Hypothalamus (tissue), 51 donors: ENCODE data around the gene UBL4B.

ENCODE experiments used
- DNase-seq, 51 donors: peaks; one replicate each; lab custom pipeline; 2025; lab: John Stamatoyannopoulos, UW

The UBL4B gene

GRCh38 chr1:110084227-110085078 is 27.8 kb upstream of the UBL4B start:
- peak in 1 of 51 donors; percentile 18 for DNase-seq

GRCh38 chr1:110085671-110086070 is 26.6 kb upstream of the UBL4B start:
- DNase-seq: no peak

GRCh38 chr1:110086961-110087360 is 25.3 kb upstream of the UBL4B start:
- DNase-seq: no peak

GRCh38 chr1:110087812-110088738 is 24.2 kb upstream of the UBL4B start:
- peak in 13 of 51 donors; percentile 8 to 43 (median 20) for DNase-seq

GRCh38 chr1:110088739-110089316 is 23.4 kb upstream of the UBL4B start:
- DNase-seq: no peak

- DNase-seq: no peak
Measured at GRCh38 chr1:110089561-110090275, 22.5 kb upstream of the UBL4B start.

GRCh38 chr1:110091381-110091780 is 20.9 kb upstream of the UBL4B start:
- no peak for DNase-seq

GRCh38 chr1:110091791-110092190 is 20.5 kb upstream of the UBL4B start:
- no peak for DNase-seq

- DNase-seq: no peak
Measured at GRCh38 chr1:110092991-110093390, 19.3 kb upstream of the UBL4B start.

GRCh38 chr1:110094931-110095654 is 17.1 kb upstream of the UBL4B start:
- no peak for DNase-seq

GRCh38 chr1:110097507-110098221 is 14.6 kb upstream of the UBL4B start:
- DNase-seq: no peak

GRCh38 chr1:110098222-110099026 is 13.8 kb upstream of the UBL4B start:
- DNase-seq: no peak

- no peak for DNase-seq
Measured at GRCh38 chr1:110100335-110100734, 11.9 kb upstream of the UBL4B start.

GRCh38 chr1:110102081-110102480 is 10.2 kb upstream of the UBL4B start:
- no peak for DNase-seq

- peak in 42 of 51 donors; percentile 7 to 74 (median 44) for DNase-seq
Measured at GRCh38 chr1:110106013-110106941, 6.0 kb upstream of the UBL4B start.

GRCh38 chr1:110107867-110108469 is 4.3 kb upstream of the UBL4B start:
- DNase-seq: no peak

- DNase-seq: no peak
Measured at GRCh38 chr1:110111081-110111480, 1.2 kb upstream of the UBL4B start.
